GM18870 (cell line): ENCODE data around the gene FAM78B.
A peak's percentile ranks its signal among the peaks of the same experiment; 100 is the strongest.

Source experiments
- ATAC-seq: cut with Tn5 transposase; IDR thresholded peaks from one replicate; pipeline ENCODE4 v1.9.1; 2021; ENCODE audit warnings: moderate library complexity; ENCODE audit not compliant: unreplicated experiment

FAM78B gene

GRCh38 chr1:166120281-166120680 is 46.5 kb downstream of the FAM78B start:
- ATAC-seq = no peak

- ATAC-seq = no peak
Observed at GRCh38 chr1:166119471-166119965, 47.3 kb downstream of the FAM78B start.

GRCh38 chr1:166117776-166118175 is 49.0 kb downstream of the FAM78B start:
- no peak for ATAC-seq

GRCh38 chr1:166116026-166116425 is 50.8 kb downstream of the FAM78B start:
- no peak for ATAC-seq

GRCh38 chr1:166114419-166114818 is 52.4 kb downstream of the FAM78B start:
- no peak for ATAC-seq

GRCh38 chr1:166113630-166114029 is 53.2 kb downstream of the FAM78B start:
- no peak for ATAC-seq

- no peak for ATAC-seq
Observed at GRCh38 chr1:166113031-166113430, 53.8 kb downstream of the FAM78B start.

- ATAC-seq = no peak
Observed at GRCh38 chr1:166112425-166112824, 54.4 kb downstream of the FAM78B start.

- ATAC-seq = no peak
Observed at GRCh38 chr1:166111430-166111829, 55.4 kb downstream of the FAM78B start.

GRCh38 chr1:166090244-166090643 is 76.6 kb downstream of the FAM78B start:
- ATAC-seq = no peak

- peak; percentile 74 for ATAC-seq
Observed at GRCh38 chr1:166089804-166090203, 77.0 kb downstream of the FAM78B start.

GRCh38 chr1:166088572-166088955 is 78.2 kb downstream of the FAM78B start:
- no peak for ATAC-seq

GRCh38 chr1:166087734-166088571 is 78.8 kb downstream of the FAM78B start:
- ATAC-seq = no peak

GRCh38 chr1:166086113-166086883 is 80.5 kb downstream of the FAM78B start:
- peak; percentile 26 for ATAC-seq

- no peak for ATAC-seq
Observed at GRCh38 chr1:166084613-166085012, 82.2 kb downstream of the FAM78B start.

- ATAC-seq = peak; percentile 87
Observed at GRCh38 chr1:166083887-166084286, 82.9 kb downstream of the FAM78B start.

GRCh38 chr1:166082601-166083000 is 84.2 kb downstream of the FAM78B start:
- no peak for ATAC-seq

- no peak for ATAC-seq
Observed at GRCh38 chr1:166080967-166081870, 85.6 kb downstream of the FAM78B start.

GRCh38 chr1:166080277-166080966 is 86.4 kb downstream of the FAM78B start:
- ATAC-seq = no peak

- no peak for ATAC-seq
Observed at GRCh38 chr1:166079276-166079675, 87.5 kb downstream of the FAM78B start.
